Measurements from ENCODE around the gene UGT2B28. TPM values are rescaled to one million over a fixed set of nuclear protein-coding genes. Genes with fewer than 3 reads are reported as not detected.
"Not testable (repeated sequence)": the region's sequence is repeated elsewhere in the genome, so short reads cannot be mapped to it uniquely, and the experiment has no call there.

Gene UGT2B28
- total RNA-seq, 4 donors from 2014 or later, result not detected

DNA sequence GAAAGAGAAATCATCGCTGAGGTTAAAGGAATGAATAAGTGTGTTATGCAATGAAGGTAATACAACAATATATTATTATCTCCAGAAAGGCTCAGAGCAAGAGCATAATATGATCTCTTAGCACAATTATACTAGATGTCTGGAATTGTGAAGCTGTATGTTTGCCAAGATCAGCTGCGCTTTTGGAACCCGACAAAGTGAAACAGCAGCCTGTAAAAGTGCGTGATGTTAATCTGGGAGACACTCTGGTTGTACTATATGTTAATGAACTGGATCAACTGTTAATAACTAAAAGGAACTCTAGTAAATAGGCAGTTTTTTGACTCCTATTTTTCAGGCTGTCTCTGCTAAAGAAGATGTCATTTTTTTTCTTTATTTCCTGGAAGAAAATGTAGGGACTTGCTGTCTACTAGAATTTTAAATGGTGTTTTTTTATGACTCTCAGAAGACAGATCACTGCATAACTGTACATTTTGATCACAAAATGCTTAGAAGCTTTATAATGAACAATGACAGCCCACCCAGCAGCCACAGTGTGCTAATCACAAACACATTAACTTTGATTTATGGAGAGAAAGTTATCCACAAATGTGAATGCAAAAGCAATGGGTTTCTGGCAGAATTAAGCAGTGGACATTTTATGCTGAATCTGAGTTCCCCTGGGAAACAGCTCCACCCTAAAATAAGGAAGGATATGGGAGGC, 50.2 kb downstream of the UGT2B28 start:
- DNase-seq (ENCODE audit: low spot score in 2 of 2), result no peak
- WGBS, 2 donors, result 38 to 42% methylated on average over 4 of the region's 4 CpGs
- no peaks in the 10 kb centered on the region for H3K27me3 ChIP-seq
- no peak overlapping the region for H3K27ac ChIP-seq
- no peak overlapping the region for H3K4me3 ChIP-seq
- no peaks in the 10 kb centered on the region for H3K36me3 ChIP-seq
- no peaks in the 10 kb centered on the region for H3K4me1 ChIP-seq
- H3K9me3 ChIP-seq, result peaks cover 0 to 4% (median 0%) of the 10 kb centered on the region in 4 donors
- TF ChIP-seq, protein P1, sequence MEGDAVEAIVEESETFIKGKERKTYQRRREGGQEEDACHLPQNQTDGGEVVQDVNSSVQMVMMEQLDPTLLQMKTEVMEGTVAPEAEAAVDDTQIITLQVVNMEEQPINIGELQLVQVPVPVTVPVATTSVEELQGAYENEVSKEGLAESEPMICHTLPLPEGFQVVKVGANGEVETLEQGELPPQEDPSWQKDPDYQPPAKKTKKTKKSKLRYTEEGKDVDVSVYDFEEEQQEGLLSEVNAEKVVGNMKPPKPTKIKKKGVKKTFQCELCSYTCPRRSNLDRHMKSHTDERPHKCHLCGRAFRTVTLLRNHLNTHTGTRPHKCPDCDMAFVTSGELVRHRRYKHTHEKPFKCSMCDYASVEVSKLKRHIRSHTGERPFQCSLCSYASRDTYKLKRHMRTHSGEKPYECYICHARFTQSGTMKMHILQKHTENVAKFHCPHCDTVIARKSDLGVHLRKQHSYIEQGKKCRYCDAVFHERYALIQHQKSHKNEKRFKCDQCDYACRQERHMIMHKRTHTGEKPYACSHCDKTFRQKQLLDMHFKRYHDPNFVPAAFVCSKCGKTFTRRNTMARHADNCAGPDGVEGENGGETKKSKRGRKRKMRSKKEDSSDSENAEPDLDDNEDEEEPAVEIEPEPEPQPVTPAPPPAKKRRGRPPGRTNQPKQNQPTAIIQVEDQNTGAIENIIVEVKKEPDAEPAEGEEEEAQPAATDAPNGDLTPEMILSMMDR (IDR thresholded peaks at IDR 0.05), result no peak
- TF ChIP-seq POLR2A (IDR thresholded peaks at IDR 0.05), result no peak
- TF ChIP-seq EP300 (IDR thresholded peaks at IDR 0.05), result no peak

DNA sequence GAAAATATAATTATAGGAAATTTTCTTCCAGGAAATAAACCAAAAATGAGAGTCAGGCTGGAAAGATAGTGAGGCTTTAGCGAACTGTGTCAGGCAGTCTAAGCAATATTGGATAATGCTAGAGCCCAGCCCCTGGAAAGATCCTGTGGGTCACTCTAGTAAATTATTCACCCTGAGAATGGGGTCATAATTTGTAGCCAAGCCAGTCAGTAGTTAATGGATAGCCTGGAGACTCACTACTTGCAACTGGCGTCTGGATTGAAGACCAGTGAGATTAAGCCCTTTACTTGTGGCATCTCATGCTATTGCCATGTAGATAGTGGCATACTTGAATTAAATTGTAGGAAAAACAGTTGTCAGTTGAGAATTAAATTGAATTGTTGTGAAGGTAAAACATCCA, 51.0 kb downstream of the UGT2B28 start:
- H3K4me1 ChIP-seq; H3K27ac ChIP-seq; DNase-seq (ENCODE audit: low spot score in 2 of 2); H3K4me3 ChIP-seq; H3K36me3 ChIP-seq; H3K27me3 ChIP-seq; H3K9me3 ChIP-seq: not testable (repeated sequence)
- 81 to 85% methylated on average over 2 of the region's 2 CpGs for WGBS, 2 donors

DNA sequence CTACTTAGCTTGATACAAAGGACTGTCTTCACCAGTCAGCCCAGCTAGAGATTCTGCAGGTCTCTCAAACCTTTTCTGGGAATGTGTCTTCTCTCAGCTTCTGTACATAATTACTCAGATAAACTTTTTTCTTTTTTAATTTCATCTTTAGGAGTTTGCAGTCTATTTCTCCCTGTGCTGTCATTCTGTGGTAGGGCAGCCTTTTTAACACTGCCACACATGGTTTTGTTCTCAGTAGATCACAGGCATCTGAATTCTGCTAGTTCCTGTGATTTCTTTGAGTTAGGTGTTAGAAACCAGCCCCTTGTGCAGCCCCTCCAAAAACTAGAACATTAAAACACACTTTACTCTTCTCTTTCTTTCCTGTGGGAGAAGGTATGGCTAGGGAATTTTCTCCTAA, 55.2 kb downstream of the UGT2B28 start:
- H3K27me3 ChIP-seq; H3K9me3 ChIP-seq; DNase-seq (ENCODE audit: low spot score in 2 of 2); H3K4me3 ChIP-seq; H3K27ac ChIP-seq; H3K36me3 ChIP-seq; H3K4me1 ChIP-seq: not testable (repeated sequence)

DNA sequence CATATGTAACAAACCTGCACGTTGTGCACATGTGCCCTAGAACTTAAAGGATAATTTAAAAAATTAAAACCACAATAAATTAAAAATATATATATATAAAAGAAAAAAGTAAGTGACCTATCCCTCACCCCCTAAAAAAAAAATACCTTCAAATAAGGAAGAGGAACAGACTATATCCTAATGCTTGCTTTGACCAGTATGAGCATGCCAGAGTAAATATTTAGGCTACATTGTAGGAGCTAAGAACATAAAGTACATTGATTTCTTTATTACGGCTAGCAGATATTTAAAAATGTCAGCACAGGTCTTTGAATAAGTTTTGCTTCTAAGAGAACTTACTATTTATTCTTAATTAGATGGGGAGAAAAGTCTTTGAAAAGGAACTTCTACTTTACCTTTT, 62.8 kb downstream of the UGT2B28 start:
- H3K9me3 ChIP-seq; DNase-seq (ENCODE audit: low spot score in 2 of 2); H3K36me3 ChIP-seq; H3K27me3 ChIP-seq; H3K4me3 ChIP-seq; H3K27ac ChIP-seq; H3K4me1 ChIP-seq: not testable (repeated sequence)
- WGBS, 2 donors, result 71 to 76% methylated on average over 2 of the region's 2 CpGs

DNA sequence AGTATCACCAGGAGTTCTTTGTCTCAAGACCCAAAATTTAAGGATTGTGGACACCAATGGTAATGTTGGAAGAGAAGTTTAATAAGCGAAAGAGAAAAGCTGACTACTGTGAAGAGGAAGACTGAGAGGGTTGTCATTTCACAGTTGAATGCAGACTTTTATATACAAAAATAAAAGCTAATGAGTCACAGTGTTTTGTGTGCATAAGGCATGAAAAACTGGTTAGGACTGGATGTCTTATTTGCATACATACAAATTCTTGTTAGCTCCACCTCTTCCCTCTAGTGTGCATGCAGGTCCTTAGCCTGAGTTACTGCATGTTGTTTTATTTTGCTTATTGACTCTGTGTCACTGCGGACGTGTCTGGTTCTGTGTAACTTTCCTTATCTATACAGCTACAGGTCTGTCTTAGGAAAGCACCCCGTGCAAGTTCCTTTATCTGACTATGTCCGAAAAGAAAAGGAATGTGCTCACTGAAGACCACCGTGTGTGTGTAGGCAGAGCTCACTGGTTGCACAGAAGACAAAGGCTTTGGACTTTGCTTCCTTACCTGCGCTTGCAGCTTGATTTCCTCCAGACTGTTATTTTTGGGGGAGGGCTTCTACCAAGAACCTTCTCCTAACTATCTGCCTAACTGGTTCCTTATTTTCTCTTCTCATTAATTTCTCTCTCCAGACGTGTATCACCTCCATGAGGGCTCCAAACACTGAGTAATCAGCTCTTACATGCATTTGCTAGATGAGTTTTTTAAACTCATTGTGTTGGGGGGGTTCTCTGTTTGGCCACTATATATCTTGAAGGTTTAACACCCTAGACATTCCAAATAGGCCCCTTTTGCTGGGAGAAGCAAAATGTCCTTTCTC, 63.5 kb downstream of the UGT2B28 start:
- WGBS, 2 donors, result 68 to 78% methylated on average over 8 of the region's 8 CpGs
- not testable (repeated sequence) for H3K9me3 ChIP-seq

More for the DNA sequence above, 63.5 kb downstream of the UGT2B28 start:
- H3K27ac ChIP-seq; H3K27me3 ChIP-seq; H3K4me3 ChIP-seq; H3K36me3 ChIP-seq; DNase-seq (ENCODE audit: low spot score in 2 of 2); H3K4me1 ChIP-seq: not testable (repeated sequence)

Other genes with a start within 250 kb of the UGT2B28 start
- not detected for gene UGT2B7, start 184.0 kb upstream of the UGT2B28 start, total RNA-seq
- not detected for gene UGT2B11, start 65.7 kb upstream of the UGT2B28 start, total RNA-seq
- not detected for gene UGT2B4, start 215.4 kb downstream of the UGT2B28 start, total RNA-seq

Measured in tibial nerve (tissue), 4 donors.